Motor neuron (in vitro differentiated cells): ENCODE results near the gene GAMT. TPM values are rescaled to one million over a fixed set of nuclear protein-coding genes. Genes with fewer than 3 reads are reported as not detected.

Source experiments
- ATAC-seq, 8 experiments: fragments of 200-7000 bp; cut with Tn5 transposase; replicated peaks in 6 of 8; 2 replicates each; pipeline ENCODE4 v1.8.0; 2021; ENCODE audit warnings: mild to moderate bottlenecking in 8 of 8, moderate library complexity in 8 of 8
- H3K27ac ChIP-seq, 2 donors: fragments of 250-450 bp; sonication (Bioruptor Pico); 2 replicates each; pipeline ENCODE4 v1.9.0; 2021; ENCODE audit warnings: antibody characterized with exemption in 2 of 2, mild to moderate bottlenecking in 2 of 2, moderate library complexity in 1 of 2
- H3K4me1 ChIP-seq, 2 donors: fragments of 250-450 bp; sonication (Bioruptor Pico); replicated peaks in 1 of 2; 2 replicates each; pipeline ENCODE4 v1.6.1; 2021; ENCODE audit warnings: antibody characterized with exemption in 2 of 2, mild to moderate bottlenecking in 2 of 2, moderate library complexity in 1 of 2
- H3K4me3 ChIP-seq, 5 donors: fragments of 250-450 bp; sonication (Bioruptor Pico); 2 replicates each; pipeline ENCODE4 v1.9.0; 2021; ENCODE audit warnings: antibody characterized with exemption in 5 of 5, mild to moderate bottlenecking in 5 of 5, moderate library complexity in 4 of 5
- WGBS, 10 experiments: fragments of 450-650 bp; shearing (Covaris generic); methylation state at CpG; one replicate each; pipeline ENCODE4 v1.0.0; 2022; 5-methylcytosine and 5-hydroxymethylcytosine counted together
- in situ Hi-C, 9 experiments: fragments of 400-800 bp; cut with MboI; loops; one replicate each; pipeline ENCODE4 v1.15.0; 2021; ENCODE audit warnings: low sequenced_read_pairs in 9 of 9, low pct_unique_long_range_greater_than_20kb in 2 of 9; ENCODE audit not compliant: unreplicated experiment in 9 of 9
- total RNA-seq, 8 experiments: library from RNA; unstranded; fragments of 300-600 nt; gene quantifications; 2 replicates each; pipeline versions ENCODE4 v1.2.3 to v1.2.4, GENCODE V29; 2022

Gene GAMT
- total RNA-seq, 8 experiments from 2014 or later: 18.6 to 38.9 (median 27.6) TPM

GRCh38 chr19:1356508-1356865 is 44.9 kb downstream of the GAMT start:
- Histone ChIP-seq H3K4me1 (peaks cover 39 to 47% of the 10 kb centered on the region in 2 donors), H3K27ac (no peak overlapping the region), H3K4me3 (peak overlapping the region in 4 of 5 donors; percentile 83 to 97 (median 95))
- WGBS, 10 experiments: 0 to 100% (median 62%) methylated on average over 1 to 3 of the region's 3 CpGs
- ATAC-seq: no peak
- in situ Hi-C loops: no loop called here

GRCh38 chr19:1355568-1356507 is 45.5 kb downstream of the GAMT start:
- H3K4me3 ChIP-seq: peak overlapping the region; percentile 79 to 97 (median 93)
- peaks cover 39 to 47% of the 10 kb centered on the region in 2 donors for H3K4me1 ChIP-seq
- WGBS, 10 experiments: 10 to 90% (median 30%) methylated on average over 4 to 18 of the region's 32 CpGs
- peak overlapping the region; percentile 62 to 71 for H3K27ac ChIP-seq
- peak in 4 of 8 experiments; percentile 1 to 49 (median 20) for ATAC-seq
- in situ Hi-C loops: no loop called here

- in situ Hi-C loops: no loop called here
- Histone ChIP-seq H3K4me1 (peaks cover 36 to 44% of the 10 kb centered on the region in 2 donors), H3K27ac (peak overlapping the region; percentile 88 to 95), H3K4me3 (peak overlapping the region; percentile 79 to 97 (median 93))
- peak in 4 of 8 experiments; percentile 28 to 45 (median 40) for ATAC-seq
- no CpG with 5 or more reads among the region's 61 CpGs for whole genome bisulfite sequencing, 10 experiments
Observed at GRCh38 chr19:1354970-1355567, 46.3 kb downstream of the GAMT start.

- peaks cover 33 to 41% of the 10 kb centered on the region in 2 donors for H3K4me1 ChIP-seq
- 80 to 100% (median 100%) methylated on average over 1 to 6 of the region's 9 CpGs; no CpG with 5 or more reads in 1 of the 10 experiments for WGBS, 10 experiments
- no peak overlapping the region for H3K27ac ChIP-seq
- no peak overlapping the region for H3K4me3 ChIP-seq
- in situ Hi-C loops: no loop called here
- ATAC-seq: no peak
Observed at GRCh38 chr19:1353144-1353543, 48.2 kb downstream of the GAMT start.

GRCh38 chr19:1351381-1351851 is 49.9 kb downstream of the GAMT start:
- ATAC-seq: peak in 1 of 8 experiments; percentile 6
- Histone ChIP-seq H3K27ac (peak overlapping the region; percentile 54 to 88), H3K4me1 (peaks cover 30 to 34% of the 10 kb centered on the region in 2 donors), H3K4me3 (no peak overlapping the region)
- in situ Hi-C loops: no loop called here
- WGBS, 10 experiments: 40 to 94% (median 70%) methylated on average over 2 to 21 of the region's 21 CpGs

DNA sequence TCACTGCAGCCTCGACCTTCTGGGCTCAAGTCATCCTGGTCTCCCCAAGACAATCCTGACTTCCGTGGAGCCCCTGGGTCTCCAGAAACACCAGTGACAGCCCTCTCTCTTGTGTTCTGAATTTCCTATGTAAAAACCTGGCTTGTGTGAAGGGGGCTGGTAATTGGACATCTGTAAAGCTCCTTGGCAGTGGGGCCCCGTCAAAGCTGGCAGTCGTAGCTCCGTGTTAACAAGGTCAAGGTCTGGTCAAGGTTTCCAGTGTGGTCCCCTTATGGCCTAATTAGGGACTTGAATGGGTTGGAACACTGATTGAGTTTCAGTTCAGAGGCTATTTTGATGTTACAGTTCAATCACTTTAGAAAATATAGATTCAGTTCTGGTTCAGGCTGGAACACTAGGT is 50.5 kb downstream of the GAMT start:
- WGBS, 10 experiments: 0 to 80% (median 42%) methylated on average over 1 to 4 of the region's 5 CpGs; no CpG with 5 or more reads in 4 of the 10 experiments
- in situ Hi-C loops: no loop called here
- no peak for ATAC-seq
- H3K4me1 ChIP-seq: peaks cover 24 to 29% of the 10 kb centered on the region in 2 donors
- peak overlapping the region; percentile 68 to 88 for H3K27ac ChIP-seq
- H3K4me3 ChIP-seq: no peak overlapping the region

GRCh38 chr19:1349211-1349610 is 52.1 kb downstream of the GAMT start:
- no peak for ATAC-seq
- no peak overlapping the region for H3K4me3 ChIP-seq
- H3K4me1 ChIP-seq: peaks cover 23 to 29% of the 10 kb centered on the region in 2 donors
- WGBS, 10 experiments: 60 to 95% (median 86%) methylated on average over 1 to 13 of the region's 18 CpGs; no CpG with 5 or more reads in 3 of the 10 experiments
- in situ Hi-C loops: no loop called here
- H3K27ac ChIP-seq: no peak overlapping the region

Other genes with a start within 250 kb of the GAMT start
- gene SBNO2, start 227.3 kb downstream of the GAMT start, total RNA-seq: 10 to 100 TPM in 6 of 8 experiments, 1 to 10 TPM in 2; 5.6 to 54.9 (median 22.5) TPM
- gene STK11, start 195.8 kb downstream of the GAMT start, total RNA-seq: 10 to 100 TPM; 30.1 to 61.1 (median 36.6) TPM
- gene CBARP, start 163.5 kb downstream of the GAMT start, total RNA-seq: 10 to 100 TPM in 3 of 8 experiments, 1 to 10 TPM in 5; 1.2 to 18.0 (median 8.5) TPM
- 100 to 1,000 TPM in 3 of 8 experiments, 10 to 100 TPM in 5; 72.1 to 359 (median 83.5) TPM for gene ATP5F1D, start 159.8 kb downstream of the GAMT start, total RNA-seq
- gene MIDN, start 153.0 kb downstream of the GAMT start, total RNA-seq: 10 to 100 TPM; 15.0 to 78.9 (median 35.1) TPM
- gene CIRBP, start 132.2 kb downstream of the GAMT start, total RNA-seq: 1,000 to 10,000 TPM in 2 of 8 experiments, 100 to 1,000 TPM in 6; 354 to 1,038 (median 830) TPM
- 10 to 100 TPM; 14.2 to 88.9 (median 25.3) TPM for gene FAM174C, start 126.0 kb downstream of the GAMT start, total RNA-seq
- gene EFNA2, start 115.7 kb downstream of the GAMT start, total RNA-seq: 1 to 10 TPM in 5 of 8 experiments, not detected in 3; 2.4 to 9.2 (median 4.5) TPM
- 100 to 1,000 TPM in 1 of 8 experiments, 10 to 100 TPM in 7; 82.8 to 117 (median 89.1) TPM for gene NDUFS7, start 17.6 kb downstream of the GAMT start, total RNA-seq
- gene DAZAP1, start 6.0 kb upstream of the GAMT start, total RNA-seq: 100 to 1,000 TPM in 2 of 8 experiments, 10 to 100 TPM in 6; 32.3 to 129 (median 46.7) TPM
- gene RPS15, start 36.9 kb upstream of the GAMT start, total RNA-seq: 1,000 to 10,000 TPM; 1,397 to 2,339 (median 1,906) TPM
- 10 to 100 TPM in 5 of 8 experiments, 1 to 10 TPM in 1, under 1 TPM in 2; 0.31 to 52.0 (median 31.9) TPM for gene APC2, start 48.6 kb upstream of the GAMT start, total RNA-seq
- 10 to 100 TPM; 27.2 to 34.3 (median 32.7) TPM for gene C19orf25, start 77.7 kb upstream of the GAMT start, total RNA-seq
- gene PCSK4, start 88.8 kb upstream of the GAMT start, total RNA-seq: 1 to 10 TPM; 1.9 to 5.6 (median 4.4) TPM
- 10 to 100 TPM in 1 of 8 experiments, 1 to 10 TPM in 7; 3.2 to 16.8 (median 5.7) TPM for gene REEP6, start 89.6 kb upstream of the GAMT start, total RNA-seq
- gene ADAMTSL5, start 111.5 kb upstream of the GAMT start, total RNA-seq: 1 to 10 TPM in 4 of 8 experiments, under 1 TPM in 3, not detected in 1; 0.09 to 8.2 (median 1.5) TPM
- gene PLK5, start 122.5 kb upstream of the GAMT start, total RNA-seq: under 1 TPM in 6 of 8 experiments, not detected in 2; 0.27 to 0.45 (median 0.29) TPM
- 10 to 100 TPM in 6 of 8 experiments, 1 to 10 TPM in 2; 3.2 to 46.9 (median 18.1) TPM for gene MEX3D, start 166.8 kb upstream of the GAMT start, total RNA-seq
- gene MBD3, start 191.3 kb upstream of the GAMT start, total RNA-seq: 100 to 1,000 TPM in 2 of 8 experiments, 10 to 100 TPM in 6; 37.0 to 114 (median 54.7) TPM
- 100 to 1,000 TPM in 7 of 8 experiments, 10 to 100 TPM in 1; 92.4 to 219 (median 112) TPM for gene UQCR11, start 203.9 kb upstream of the GAMT start, total RNA-seq